PC-3 (cell line): ENCODE measurements around the gene CNOT11.

Experiments
- EZH2 ChIP-seq: fragments of 300-600 bp; sonication (generic); IDR thresholded peaks from one replicate; pipeline ENCODE4 v1.6.1; 2017; ENCODE audit warnings: antibody characterized with exemption, mild to moderate bottlenecking, low read length; ENCODE audit not compliant: unreplicated experiment
- EZH2phosphoT487 ChIP-seq: fragments of 300-600 bp; sonication (generic); IDR thresholded peaks from 2 replicates; pipeline ENCODE4 v1.6.1; 2018; ENCODE audit warnings: mild to moderate bottlenecking, antibody characterized with exemption, low read length, borderline replicate concordance
- TF ChIP-seq, protein P1 (sequence below): fragments of 300-600 bp; sonication (generic); conservative IDR thresholded peaks from 2 replicates; pipeline ENCODE4 v1.5.1; 2017; ENCODE audit warnings: antibody characterized with exemption, low read depth, mild to moderate bottlenecking, low read length

DNA sequence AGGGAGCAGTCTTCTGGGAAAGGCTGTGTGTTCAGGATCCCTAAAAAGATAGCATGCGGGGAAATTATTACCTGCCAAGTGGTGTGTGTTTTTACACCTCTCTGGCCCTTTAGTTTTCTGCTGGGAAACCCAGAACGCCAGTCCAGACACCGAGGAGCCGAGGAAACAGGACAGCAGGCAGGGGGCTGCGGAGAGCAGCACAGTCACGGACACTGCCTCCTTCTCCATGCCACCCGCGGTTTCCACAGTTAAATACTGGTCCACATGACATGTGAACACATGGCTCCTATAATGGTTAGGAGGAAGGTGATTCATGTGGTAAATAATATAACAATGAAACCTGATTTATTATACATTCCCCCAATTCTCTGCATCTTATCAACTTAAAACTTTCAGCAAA is 20.4 kb downstream of the CNOT11 start:
- TF ChIP-seq, protein P1, sequence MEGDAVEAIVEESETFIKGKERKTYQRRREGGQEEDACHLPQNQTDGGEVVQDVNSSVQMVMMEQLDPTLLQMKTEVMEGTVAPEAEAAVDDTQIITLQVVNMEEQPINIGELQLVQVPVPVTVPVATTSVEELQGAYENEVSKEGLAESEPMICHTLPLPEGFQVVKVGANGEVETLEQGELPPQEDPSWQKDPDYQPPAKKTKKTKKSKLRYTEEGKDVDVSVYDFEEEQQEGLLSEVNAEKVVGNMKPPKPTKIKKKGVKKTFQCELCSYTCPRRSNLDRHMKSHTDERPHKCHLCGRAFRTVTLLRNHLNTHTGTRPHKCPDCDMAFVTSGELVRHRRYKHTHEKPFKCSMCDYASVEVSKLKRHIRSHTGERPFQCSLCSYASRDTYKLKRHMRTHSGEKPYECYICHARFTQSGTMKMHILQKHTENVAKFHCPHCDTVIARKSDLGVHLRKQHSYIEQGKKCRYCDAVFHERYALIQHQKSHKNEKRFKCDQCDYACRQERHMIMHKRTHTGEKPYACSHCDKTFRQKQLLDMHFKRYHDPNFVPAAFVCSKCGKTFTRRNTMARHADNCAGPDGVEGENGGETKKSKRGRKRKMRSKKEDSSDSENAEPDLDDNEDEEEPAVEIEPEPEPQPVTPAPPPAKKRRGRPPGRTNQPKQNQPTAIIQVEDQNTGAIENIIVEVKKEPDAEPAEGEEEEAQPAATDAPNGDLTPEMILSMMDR: no peak
- TF ChIP-seq EZH2 (no peak), EZH2phosphoT487 (no peak)
